ENCODE data around the gene DMXL1.

Gene DMXL1

DNA sequence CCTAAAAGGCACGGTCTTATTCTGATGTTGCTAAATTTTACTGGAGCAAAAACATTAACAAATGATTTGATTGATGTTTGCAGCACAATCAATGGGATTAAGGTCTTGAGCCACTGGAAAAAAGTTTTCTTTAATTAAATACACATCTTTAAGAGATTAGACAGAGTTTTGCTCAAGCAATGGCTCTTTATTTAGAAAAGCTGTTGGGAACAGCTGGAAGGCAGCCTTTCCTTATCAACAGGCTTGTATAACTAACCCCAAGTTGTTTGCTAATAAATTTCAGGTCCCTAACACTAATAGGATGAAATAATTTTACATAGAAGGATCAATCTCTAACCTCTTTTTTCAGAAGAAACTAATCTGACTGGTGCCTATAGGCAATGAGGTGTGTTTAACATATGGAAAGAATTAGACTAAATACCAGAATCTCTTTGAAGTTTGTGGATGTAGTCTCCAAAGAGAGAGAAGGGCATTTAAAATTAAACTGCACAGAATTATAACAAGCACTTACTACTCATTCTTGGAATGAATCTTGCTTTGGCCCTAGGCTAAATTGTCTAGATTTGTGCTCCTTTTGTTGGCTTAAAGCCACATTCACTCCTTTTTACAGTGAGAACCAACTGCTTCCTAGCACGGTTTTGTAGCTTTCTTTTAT is 217.6 kb downstream of the DMXL1 start:
- DNase-seq (ENCODE audit: low read depth in 4 of 4, low spot score in 1 of 4): no peak

- no peak for DNase-seq (ENCODE audit: low read depth in 4 of 4, low spot score in 1 of 4)
Observed at GRCh38 chr5:119289438-119290044, 218.7 kb downstream of the DMXL1 start.

DNA sequence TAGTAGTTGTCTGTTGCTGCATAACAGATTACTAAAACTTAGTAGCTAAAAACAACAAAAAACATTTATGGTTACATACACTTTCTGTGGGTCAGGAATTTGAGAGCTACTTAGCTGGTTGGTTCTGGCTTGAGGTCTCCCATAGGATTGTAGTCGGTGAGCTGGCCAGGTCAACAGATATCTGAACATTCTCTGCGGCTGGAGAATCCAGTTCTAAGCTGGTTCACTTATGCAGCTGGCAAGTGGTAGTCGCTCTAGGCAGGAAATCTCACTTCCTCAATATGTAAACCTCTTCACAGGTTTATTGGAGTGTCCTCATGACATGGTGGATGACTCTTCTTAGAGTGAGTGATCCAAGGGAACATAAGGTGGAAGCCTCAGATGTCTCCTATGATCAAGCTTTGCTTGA is 219.3 kb downstream of the DMXL1 start:
- DNase-seq (ENCODE audit: low read depth in 4 of 4, low spot score in 1 of 4): no peak

DNA sequence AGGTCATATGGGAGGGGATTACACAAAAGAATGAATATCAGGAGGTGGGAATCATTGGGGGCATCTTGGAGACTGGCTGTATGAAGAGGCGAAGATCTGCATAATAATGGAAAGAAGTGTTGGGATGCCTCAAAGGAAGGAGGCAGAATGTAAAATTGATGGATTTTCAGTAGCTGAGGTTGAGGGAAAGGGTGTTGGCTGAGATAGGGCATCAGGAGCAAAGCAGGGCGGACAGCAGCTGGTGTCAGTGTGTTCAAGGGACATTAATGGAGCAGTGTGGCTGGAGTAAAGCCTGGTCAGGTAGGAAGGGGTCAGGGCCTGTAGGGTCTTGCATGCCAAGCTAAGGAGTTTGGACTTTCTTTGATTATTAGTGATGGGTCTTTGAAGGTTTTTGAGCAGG is 219.7 kb downstream of the DMXL1 start:
- no peak for DNase-seq (ENCODE audit: low read depth in 4 of 4, low spot score in 1 of 4)

DNA sequence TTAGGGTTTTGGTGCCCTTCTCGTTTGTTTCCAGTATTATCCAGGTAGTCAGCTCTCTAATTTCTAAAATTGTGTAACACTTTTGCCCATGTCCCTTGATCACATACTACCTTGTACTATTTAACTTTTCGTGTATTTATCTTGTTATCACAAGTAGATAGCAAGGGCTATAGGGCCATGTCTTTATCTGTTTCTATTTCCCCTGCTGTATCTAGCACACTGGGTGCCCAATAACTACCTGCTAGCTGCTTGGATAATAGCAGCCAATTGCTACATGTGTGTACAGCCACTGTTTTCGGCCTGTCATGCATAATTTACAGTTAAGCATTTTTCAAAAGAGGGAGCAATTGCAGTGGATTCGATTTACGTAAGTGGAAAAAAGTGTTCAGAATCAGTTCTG is 220.2 kb downstream of the DMXL1 start:
- no peak for DNase-seq (ENCODE audit: low read depth in 4 of 4, low spot score in 1 of 4)

DNA sequence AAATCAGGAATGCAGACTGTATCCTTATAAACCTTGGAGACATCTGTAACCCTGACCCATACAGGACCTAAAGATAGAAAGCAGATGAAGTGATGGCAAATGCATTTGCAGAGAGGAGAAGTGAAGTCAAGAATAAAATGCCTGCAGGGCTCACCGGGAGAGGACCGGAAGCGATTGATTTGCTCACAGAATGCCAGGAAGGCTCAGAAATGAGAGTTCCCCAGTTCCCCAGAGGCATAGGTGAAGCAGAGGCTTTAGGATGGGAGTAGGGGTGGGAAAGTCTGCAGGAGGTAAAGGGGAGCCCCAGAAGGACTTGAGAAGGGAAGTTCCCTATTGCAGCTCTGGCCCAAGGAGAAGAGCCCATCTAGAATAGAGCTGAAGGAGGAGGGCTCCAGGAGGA is 221.0 kb downstream of the DMXL1 start:
- DNase-seq (ENCODE audit: low read depth in 4 of 4, low spot score in 1 of 4): no peak

DNA sequence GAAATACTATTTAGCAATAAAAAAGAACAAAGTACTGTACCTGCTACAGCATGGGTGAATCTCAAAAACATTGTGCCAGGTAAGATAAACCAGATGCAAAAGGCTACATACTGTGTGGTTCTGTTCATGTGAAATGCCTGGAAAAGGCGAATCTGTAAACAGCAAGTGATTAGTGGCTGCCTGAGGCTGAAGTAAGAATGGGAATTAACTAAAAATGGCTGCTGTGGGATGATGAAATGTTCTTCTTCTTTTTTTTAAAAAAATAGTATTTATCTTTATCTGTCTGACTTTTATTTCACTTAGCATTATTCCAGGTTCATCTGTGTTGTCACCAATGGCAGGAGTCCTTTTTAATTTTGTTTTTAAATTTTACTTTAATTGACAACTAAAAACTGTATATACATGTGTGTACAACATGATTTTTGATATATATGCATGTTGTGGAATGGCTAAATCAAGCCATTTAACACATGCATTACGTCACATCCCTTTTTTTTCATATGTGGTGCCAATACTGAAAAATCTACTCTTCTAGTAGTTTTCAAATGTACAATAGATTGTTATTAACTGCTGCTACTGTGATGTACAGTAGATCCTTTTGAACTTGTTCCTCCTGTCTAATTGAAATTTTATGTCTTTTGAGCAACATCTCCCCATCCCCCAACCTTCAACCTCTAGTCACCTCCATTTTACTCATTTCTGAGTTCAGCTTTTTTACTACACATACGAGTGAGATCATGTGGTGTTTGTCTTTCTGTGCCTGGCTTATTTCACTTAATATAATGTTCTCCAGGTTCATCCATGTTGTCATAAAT is 222.0 kb downstream of the DMXL1 start:
- no peak for DNase-seq (ENCODE audit: low read depth in 4 of 4, low spot score in 1 of 4)

- no peak for DNase-seq (ENCODE audit: low read depth in 4 of 4, low spot score in 1 of 4)
Observed at GRCh38 chr5:119293516-119293829, 222.6 kb downstream of the DMXL1 start.

Data from stimulated activated CD4-positive, alpha-beta T cell treated with anti-CD3 and anti-CD28 coated beads, Interleukin-1b, Interleukin-23, amount 100 ng/mL, for 24 hours (primary cell).